H1 (cell line): ENCODE data around the gene SLC2A1. TPM values are rescaled to one million over a fixed set of nuclear protein-coding genes. Genes with fewer than 3 reads are reported as not detected.

Experiments used
- BCL11A ChIP-seq, 2 experiments: IDR thresholded peaks; one replicate each; pipeline ENCODE4 v1.6.1; 2011; ENCODE audit warnings: low read depth in 2 of 2, low read length in 2 of 2, mild to moderate bottlenecking in 2 of 2
- CHD1 ChIP-seq: IDR thresholded peaks from 2 replicates; pipeline ENCODE4 v1.6.1; 2012; ENCODE audit warnings: low read depth, low read length, improper control_type of control experiment
- CTBP2 ChIP-seq: IDR thresholded peaks from 2 replicates; pipeline ENCODE4 v1.7.0; 2011; ENCODE audit warnings: borderline replicate concordance, mild to moderate bottlenecking, moderate library complexity, mixed read lengths, low read length; ENCODE audit not compliant: insufficient read depth, insufficient read length
- EP300 ChIP-seq, 2 experiments: IDR thresholded peaks; 1 replicate in 1 of 2; 2 replicates in 1 of 2; pipeline ENCODE4 v1.6.1; 2011 to 2012; ENCODE audit warnings: low read depth in 2 of 2, low read length in 2 of 2, mild to moderate bottlenecking in 2 of 2, borderline replicate concordance in 1 of 2, inconsistent platforms in 1 of 2, moderate library complexity in 1 of 2
- GTF2F1 ChIP-seq: IDR thresholded peaks from 2 replicates; pipeline ENCODE4 v1.6.1; 2012; ENCODE audit warnings: low read depth, low read length, improper control_type of control experiment, borderline replicate concordance
- HDAC2 ChIP-seq, 2 experiments: fragments of 300-600 bp in 1 of 2; sonication (generic) in 1 of 2; IDR thresholded peaks; 2 replicates each; pipeline ENCODE4 v1.6.1; 2011 to 2012; ENCODE audit warnings: low read depth in 2 of 2, low read length in 2 of 2, mild to moderate bottlenecking in 2 of 2, moderate library complexity in 2 of 2, borderline replicate concordance in 1 of 2, inconsistent platforms in 1 of 2
- HDAC6 ChIP-seq: IDR thresholded peaks from one replicate; pipeline ENCODE4 v1.7.1; 2012; ENCODE audit warnings: low read depth, mild to moderate bottlenecking, inconsistent platforms, low read length, moderate library complexity
- JUN ChIP-seq: IDR thresholded peaks from 2 replicates; pipeline ENCODE4 v1.6.1; 2011; ENCODE audit warnings: low read depth, mild to moderate bottlenecking, improper control_type of control experiment, low read length
- NRF1 ChIP-seq: IDR thresholded peaks from 2 replicates; pipeline ENCODE4 v1.6.1; 2011; ENCODE audit warnings: mild to moderate bottlenecking, low read depth, low read length, improper control_type of control experiment
- PHF8 ChIP-seq: fragments of 200-600 bp; sonication (generic); conservative IDR thresholded peaks from 2 replicates; pipeline ENCODE4 v1.7.1; 2012; ENCODE audit warnings: low read depth, mild to moderate bottlenecking, inconsistent platforms, low read length, moderate library complexity
- RBBP5 ChIP-seq: IDR thresholded peaks from 2 replicates; pipeline ENCODE4 v1.7.1; 2012; ENCODE audit warnings: low read depth, mild to moderate bottlenecking, inconsistent platforms, low read length, moderate library complexity, borderline replicate concordance
- RXRA ChIP-seq: IDR thresholded peaks from 2 replicates; pipeline ENCODE4 v1.6.1; 2011; ENCODE audit warnings: low read depth, mild to moderate bottlenecking, low read length, moderate library complexity; ENCODE audit not compliant: insufficient read depth
- SIRT6 ChIP-seq: IDR thresholded peaks from one replicate; pipeline ENCODE4 v1.7.1; 2012; ENCODE audit warnings: low read length, inconsistent platforms
- ZNF274 ChIP-seq: IDR thresholded peaks from 2 replicates; pipeline ENCODE4 v1.7.0; 2012; ENCODE audit warnings: low read length, borderline replicate concordance; ENCODE audit errors: extremely low read depth
- polyA plus RNA-seq, 7 experiments: library from polyadenylated mRNA; depleted of rRNA in 3 of 7; stranded (reverse) in 5 of 7; unstranded in 2 of 7; fragments of >200 nt in 5 of 7; fragments of 200-250 nt in 2 of 7; gene quantifications; 1 replicate in 5 of 7; 2 replicates in 1 of 7; 4 replicates in 1 of 7; pipeline versions ENCODE4 v1.2.1 to v1.2.3, GENCODE V29; 2011 to 2013; ENCODE audit warnings: missing spikeins in 2 of 7, mixed read lengths in 2 of 7
- total RNA-seq: library from RNA; stranded (reverse); fragmentation: NEBNext Ultra II Directional; extraction: Animal tissue kit (Norgen Biotek cat#: 25700); gene quantifications from 2 replicates; pipeline ENCODE4 v1.2.1, GENCODE V29; 2021

The SLC2A1 gene
- total and polyA plus RNA-seq, 2 of the 8 experiments (the other 6 are each of a cell fraction or from before 2014, with no cell fraction given), result 230 to 308 TPM

DNA sequence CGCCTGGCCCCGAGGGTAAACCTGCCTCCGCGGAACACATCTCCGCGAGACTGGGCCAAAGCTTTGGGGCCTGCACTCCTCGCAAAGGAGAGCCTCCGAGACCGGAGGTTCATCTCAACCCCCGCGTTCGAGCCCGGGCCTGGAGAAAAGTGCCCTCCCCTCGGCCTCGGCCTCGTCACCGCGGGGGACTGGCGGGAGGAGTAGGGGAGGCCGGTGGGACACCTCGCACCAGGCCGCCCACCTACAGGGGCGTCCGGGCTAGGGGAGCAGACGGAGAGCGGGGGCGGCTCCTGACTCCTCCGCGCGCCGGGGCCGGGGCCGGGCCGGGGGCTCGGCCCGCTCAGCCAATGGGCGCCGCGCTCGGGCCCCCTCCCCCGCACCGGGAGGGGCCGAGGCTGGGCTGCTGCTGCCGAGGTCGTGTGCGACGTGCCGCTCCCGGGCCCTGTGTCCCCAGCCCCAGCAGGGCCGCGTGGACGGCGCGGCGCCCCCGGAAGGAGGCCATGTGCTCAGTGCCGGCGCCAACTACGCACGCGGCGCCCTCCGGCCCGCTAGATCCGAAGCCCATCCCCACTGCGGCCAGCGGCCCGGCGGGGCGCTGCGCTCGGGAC, 684 bp downstream of the SLC2A1 start (continued):
- TF ChIP-seq RXRA (no peak), RBBP5 (0 out of 2 replicates have a peak, but pooled peaks have one; percentile 35), CTBP2 (no peak), SIRT6 (no peak), BCL11A (IDR thresholded peaks at IDR 0.05; ENCODE audit: low read depth in 2 of 2, low read length in 2 of 2) (no peak), HDAC2 (IDR thresholded peaks at IDR 0.05; ENCODE audit: borderline replicate concordance in 1 of 2, low read depth in 2 of 2, low read length in 2 of 2) (no peak; a peak in 1 of 4 replicates), JUN (no peak), CHD1 (no peak), EP300 (IDR thresholded peaks at IDR 0.05; ENCODE audit: borderline replicate concordance in 1 of 2, low read depth in 2 of 2, low read length in 2 of 2) (no peak), GTF2F1 (no peak), NRF1 (no peak), ZNF274 (no peak), HDAC6 (no peak), PHF8 (0 out of 2 replicates have a peak, but pooled peaks have one; percentile 28)
